Right ventricle myocardium inferior (tissue), 1 donor: ENCODE results near the gene SLC37A1. TPM values are rescaled to one million over a fixed set of nuclear protein-coding genes. Genes with fewer than 3 reads are reported as not detected.

Experiments used
- total RNA-seq: library from RNA; stranded (reverse); fragmentation: NEBNext Ultra II Directional; extraction: Animal tissue kit (Norgen Biotek cat#: 25700); gene quantifications from one replicate; pipeline ENCODE4 v1.2.1, GENCODE V29; 2021
- donor health status: DM: no; HTN: yes; CAD: no; lungs with severe emphysema.

SLC37A1 gene
- total RNA-seq, 1 donor from 2014 or later = 3.0 TPM

Other genes starting within 250 kb of the SLC37A1 start
- gene TFF3, start 198.4 kb upstream of the SLC37A1 start, total RNA-seq = 3.4 TPM
- gene TFF2, start 162.9 kb upstream of the SLC37A1 start, total RNA-seq = not detected
- not detected for gene TFF1, start 147.3 kb upstream of the SLC37A1 start, total RNA-seq
- not detected for gene TMPRSS3, start 117.8 kb upstream of the SLC37A1 start, total RNA-seq
- gene UBASH3A, start 110.0 kb upstream of the SLC37A1 start, total RNA-seq = not detected
- not detected for gene RSPH1, start 17.6 kb upstream of the SLC37A1 start, total RNA-seq
- 3.4 TPM for gene PDE9A, start 139.8 kb downstream of the SLC37A1 start, total RNA-seq